Adrenal gland (tissue), 12 donors: Measurements from ENCODE around the gene PTGDR2. TPM values are rescaled to one million over a fixed set of nuclear protein-coding genes. Genes with fewer than 3 reads are reported as not detected.

Experiments used
- DNase-seq, 7 donors: peaks; one replicate each; pipeline ENCODE4 v3.0.0-alpha.2; 2019 to 2020
- H3K27ac ChIP-seq, 5 donors: fragments of 200-600 bp; sonication (generic) in 4 of 5; 1 replicate in 3 of 5; 2 replicates in 2 of 5; pipeline versions ENCODE4 v1.5.1 to v1.8.0; 2016 to 2020; ENCODE audit warnings: mild to moderate bottlenecking in 1 of 5
- H3K27me3 ChIP-seq: fragments of 200-600 bp; 2 replicates; pipeline ENCODE4 v1.8.0; 2021
- H3K36me3 ChIP-seq, 2 donors: fragments of 200-600 bp; replicated peaks in 1 of 2; 1 replicate in 1 of 2; 2 replicates in 1 of 2; pipeline versions ENCODE4 v1.5.1 to v1.8.0; 2018 to 2022
- H3K4me1 ChIP-seq, 2 donors: fragments of 200-600 bp; replicated peaks in 1 of 2; 1 replicate in 1 of 2; 2 replicates in 1 of 2; pipeline versions ENCODE4 v1.5.1 to v1.8.0; 2018 to 2021
- H3K4me3 ChIP-seq, 4 donors: fragments of 200-600 bp; sonication (generic) in 3 of 4; one replicate each; pipeline ENCODE4 v1.5.1; 2016 to 2018
- H3K9me3 ChIP-seq, 3 donors: fragments of 200-600 bp; sonication (generic) in 1 of 3; replicated peaks in 1 of 3; 1 replicate in 2 of 3; 2 replicates in 1 of 3; pipeline versions ENCODE4 v1.5.1 to v1.8.0; 2016 to 2021
- POLR2A ChIP-seq, 2 donors: fragments of 450-650 bp; IDR thresholded peaks; one replicate each; pipeline ENCODE4 v1.6.1; 2017; ENCODE audit warnings: antibody characterized with exemption in 2 of 2, mild to moderate bottlenecking in 2 of 2, moderate library complexity in 1 of 2
- WGBS, 4 donors: extraction: QIAGEN DNeasy Blood & Tissue Kit in 2 of 4; methylation state at CpG; one replicate each; pipeline versions ENCODE4 v1.1.5 to v1.1.7; 2013 to 2017; 5-methylcytosine and 5-hydroxymethylcytosine counted together
- intact Hi-C, 2 donors: fragments of 100-400 bp; cut with DNase I; formaldehyde crosslinking; loops; one replicate each; pipeline versions ENCODE4 v1.14.1 to v1.15.0; 2022 to 2023
- polyA plus RNA-seq, 3 donors: library from polyadenylated mRNA; stranded (reverse); fragments of 200-250 nt in 2 of 3; fragments of 350-450 nt in 1 of 3; fragmentation: Illumina TruSeq in 1 of 3; extraction: RNeasy Lipid Tissue Mini Kit (QIAGEN cat#74804) in 1 of 3; gene quantifications; one replicate each; pipeline ENCODE4 v1.2.3, GENCODE V29; 2013 to 2014
- total RNA-seq, 9 donors: library from RNA; depleted of rRNA in 4 of 9; stranded (reverse); fragments of >200 nt in 4 of 9; fragments of 120-200 nt in 1 of 9; fragmentation: NEBNext Ultra II Directional in 1 of 9; extraction: Animal tissue kit (Norgen Biotek cat#: 25700) in 1 of 9; gene quantifications; one replicate each; pipeline versions ENCODE4 v1.1.0 to v1.2.4, GENCODE V29; 2013 to 2023
- TF ChIP-seq, protein P1 (sequence below), 6 experiments: fragments of 450-650 bp in 4 of 6; fragments of 200-600 bp in 2 of 6; sonication (generic) in 1 of 6; IDR thresholded peaks; 1 replicate in 5 of 6; 2 replicates in 1 of 6; pipeline versions ENCODE4 v1.5.1 to v1.8.0; 2016 to 2021; ENCODE audit warnings: antibody characterized with exemption in 6 of 6, mild to moderate bottlenecking in 2 of 6, moderate library complexity in 1 of 6
- donor health status: healthy with polysubstance abuse.
- donor health status: Bipolar disorder and iron deficiency.
- donor health status: DM: yes; HTN: yes; CAD: no.
- donor health status: DM: no; HTN: no; CAD: no.
- donor health status: DM: no; HTN: no; CAD: no.
- donor health status: DM: yes; HTN: yes; CAD: no.

The PTGDR2 gene
- total and polyA plus RNA-seq, 12 donors, result 0.17 to 0.61 (median 0.24) TPM; not detected in 7

DNA sequence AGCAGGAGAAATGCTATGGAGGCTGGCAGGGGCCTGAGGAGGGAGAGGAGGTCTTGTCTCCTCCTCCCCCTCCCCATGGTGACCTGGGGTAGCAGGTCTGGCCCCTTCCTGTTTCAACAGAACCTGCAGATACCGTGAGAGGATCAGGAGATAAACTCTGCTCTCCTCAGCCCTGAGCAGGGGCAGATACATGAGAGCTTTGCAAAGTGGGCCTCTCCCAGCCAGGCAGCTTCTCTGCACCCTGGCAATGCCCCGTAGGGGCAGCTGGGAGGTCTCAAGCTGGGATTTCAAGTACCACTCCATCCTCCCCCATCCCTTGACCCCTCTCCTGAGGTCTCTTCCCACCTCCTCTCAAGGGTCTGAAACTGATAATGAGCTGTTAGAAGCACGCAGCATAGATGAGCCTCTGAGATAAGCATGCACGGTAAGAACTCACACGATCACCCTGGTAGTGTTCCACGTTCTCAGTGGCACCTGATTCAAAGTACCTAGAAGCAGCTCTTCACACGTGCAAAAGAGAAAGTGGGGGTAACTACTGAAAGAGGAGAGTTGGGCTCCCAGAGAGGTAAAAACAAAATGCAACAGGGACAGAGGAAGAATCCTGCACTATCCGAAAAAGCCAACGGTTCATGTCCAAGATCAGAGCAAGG lies 18.8 kb downstream of the PTGDR2 start:
- DNase-seq, result no peak
- TF ChIP-seq, protein P1, sequence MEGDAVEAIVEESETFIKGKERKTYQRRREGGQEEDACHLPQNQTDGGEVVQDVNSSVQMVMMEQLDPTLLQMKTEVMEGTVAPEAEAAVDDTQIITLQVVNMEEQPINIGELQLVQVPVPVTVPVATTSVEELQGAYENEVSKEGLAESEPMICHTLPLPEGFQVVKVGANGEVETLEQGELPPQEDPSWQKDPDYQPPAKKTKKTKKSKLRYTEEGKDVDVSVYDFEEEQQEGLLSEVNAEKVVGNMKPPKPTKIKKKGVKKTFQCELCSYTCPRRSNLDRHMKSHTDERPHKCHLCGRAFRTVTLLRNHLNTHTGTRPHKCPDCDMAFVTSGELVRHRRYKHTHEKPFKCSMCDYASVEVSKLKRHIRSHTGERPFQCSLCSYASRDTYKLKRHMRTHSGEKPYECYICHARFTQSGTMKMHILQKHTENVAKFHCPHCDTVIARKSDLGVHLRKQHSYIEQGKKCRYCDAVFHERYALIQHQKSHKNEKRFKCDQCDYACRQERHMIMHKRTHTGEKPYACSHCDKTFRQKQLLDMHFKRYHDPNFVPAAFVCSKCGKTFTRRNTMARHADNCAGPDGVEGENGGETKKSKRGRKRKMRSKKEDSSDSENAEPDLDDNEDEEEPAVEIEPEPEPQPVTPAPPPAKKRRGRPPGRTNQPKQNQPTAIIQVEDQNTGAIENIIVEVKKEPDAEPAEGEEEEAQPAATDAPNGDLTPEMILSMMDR (IDR thresholded peaks at IDR 0.05), result no peak
- no peak for TF ChIP-seq POLR2A (IDR thresholded peaks at IDR 0.05)
- no peak overlapping the region for H3K27ac ChIP-seq
- H3K4me3 ChIP-seq, result no peak overlapping the region
- H3K9me3 ChIP-seq, result no peaks in the 10 kb centered on the region
- intact Hi-C loops, result no loop called here
- peaks cover 0 to 9% of the 10 kb centered on the region in 2 donors for H3K4me1 ChIP-seq
- no peaks in the 10 kb centered on the region for H3K27me3 ChIP-seq
- 63 to 82% (median 74%) methylated on average over 8 to 9 of the region's 9 CpGs for WGBS, 4 donors
- no peaks in the 10 kb centered on the region for H3K36me3 ChIP-seq

DNA sequence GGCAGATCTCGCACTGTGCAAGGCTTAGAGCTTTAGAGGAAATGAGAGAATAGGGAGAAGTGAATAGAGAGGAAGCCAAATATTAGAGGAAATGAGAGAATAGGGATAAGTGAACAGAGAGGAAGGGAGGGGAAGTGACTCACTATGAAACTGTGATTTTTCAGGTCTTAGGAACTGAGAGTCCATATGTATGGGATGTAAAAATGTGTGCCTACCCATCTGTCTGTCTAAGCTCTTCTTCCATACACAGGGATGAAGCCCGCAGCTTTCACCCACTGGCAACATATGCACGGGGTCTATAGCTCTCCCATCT lies 20.3 kb downstream of the PTGDR2 start:
- 65 to 79% (median 74%) methylated on average over 3 of the region's 3 CpGs for WGBS, 4 donors
- intact Hi-C loops, result no loop called here

DNA sequence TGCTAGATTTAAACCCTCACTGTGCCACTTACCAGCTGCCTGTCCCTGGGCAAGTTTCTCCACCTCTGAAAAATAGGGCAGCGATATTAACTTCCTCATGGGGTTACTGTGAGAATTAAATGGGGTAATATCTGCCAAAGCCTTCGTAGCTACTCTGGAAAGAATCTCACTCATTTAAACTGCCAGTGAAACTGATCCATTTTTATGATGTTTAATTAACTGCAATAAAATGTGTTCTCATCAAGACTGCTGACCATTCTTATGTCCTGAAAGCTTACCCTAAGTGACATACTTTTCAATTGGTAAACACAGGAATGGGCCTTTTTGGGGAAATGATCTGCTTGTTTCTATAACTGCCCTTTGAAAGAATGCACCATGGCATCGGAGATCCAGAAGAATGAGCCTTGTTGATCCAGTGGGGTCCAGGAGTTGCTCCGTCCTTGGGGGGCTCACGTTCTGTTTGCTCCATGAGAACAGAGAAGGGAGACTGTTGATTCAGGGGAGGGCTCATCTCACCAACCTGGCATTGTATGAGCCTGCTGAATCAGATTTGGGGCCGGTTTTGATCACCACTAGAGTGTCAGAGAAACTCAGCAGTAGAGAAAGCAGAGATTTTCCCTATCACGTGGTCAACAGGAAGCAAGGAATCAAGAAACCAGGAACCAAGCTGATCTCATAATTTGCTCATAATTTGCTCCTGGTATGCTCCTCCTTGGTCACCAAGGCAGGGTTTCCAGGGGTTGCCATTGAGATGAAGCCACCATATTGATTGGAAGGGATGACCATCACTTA lies 20.8 kb downstream of the PTGDR2 start:
- Histone ChIP-seq H3K27ac (peak overlapping the region in 1 of 5 donors; percentile 38), H3K4me3 (no peak overlapping the region), H3K27me3 (no peaks in the 10 kb centered on the region), H3K4me1 (peaks cover 0 to 5% of the 10 kb centered on the region in 2 donors), H3K9me3 (no peaks in the 10 kb centered on the region), H3K36me3 (no peaks in the 10 kb centered on the region)
- TF ChIP-seq, protein P1 (IDR thresholded peaks at IDR 0.05), result no peak
- no peak for TF ChIP-seq POLR2A (IDR thresholded peaks at IDR 0.05)
- WGBS, 4 donors, result 56 to 65% (median 63%) methylated on average over 7 of the region's 7 CpGs
- DNase-seq, result no peak
- intact Hi-C loops, result loop anchor here (5.0 kb wide), 3 partner anchors 52 to 352 kb away; no protein-coding TSS in a partner anchor

More for the DNA sequence above, 20.3 kb downstream of the PTGDR2 start:
- Histone ChIP-seq H3K4me1 (peaks cover 0 to 5% of the 10 kb centered on the region in 2 donors), H3K9me3 (no peaks in the 10 kb centered on the region), H3K4me3 (no peak overlapping the region), H3K27me3 (no peaks in the 10 kb centered on the region), H3K36me3 (no peaks in the 10 kb centered on the region), H3K27ac (no peak overlapping the region)
- DNase-seq, result no peak
- TF ChIP-seq POLR2A (IDR thresholded peaks at IDR 0.05), result no peak
- TF ChIP-seq, protein P1 (IDR thresholded peaks at IDR 0.05), result no peak

DNA sequence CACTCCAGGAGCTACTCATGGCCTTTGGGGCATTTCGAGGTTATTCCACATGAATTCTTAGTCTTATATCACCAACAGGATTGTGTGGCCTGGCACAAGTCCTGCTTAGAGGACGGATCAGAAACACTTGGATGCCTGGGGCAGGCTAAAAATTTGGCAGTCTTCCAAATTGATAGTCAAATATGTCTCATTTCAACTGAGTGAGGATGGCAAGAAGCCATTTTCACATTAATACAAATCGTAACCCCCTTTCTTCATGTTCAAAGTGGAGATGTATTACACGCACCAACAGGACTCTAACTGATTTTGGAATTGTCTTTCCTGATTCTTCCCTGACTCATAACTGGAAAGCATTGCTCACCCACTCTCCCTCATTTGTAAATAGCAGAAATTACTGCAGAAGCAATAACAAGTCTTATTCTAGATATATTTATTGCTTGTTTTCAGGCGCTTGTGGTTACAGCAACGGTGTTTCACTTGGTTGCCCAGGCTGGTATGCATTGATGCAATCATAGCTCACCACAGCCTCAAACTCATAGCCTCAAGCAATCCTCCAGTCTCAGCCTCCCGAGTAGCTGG lies 24.2 kb downstream of the PTGDR2 start:
- intact Hi-C loops, result loop anchor here (5.0 kb wide), 3 partner anchors 56 to 356 kb away; no protein-coding TSS in a partner anchor
- H3K36me3 ChIP-seq, result no peaks in the 10 kb centered on the region
- H3K27ac ChIP-seq, result no peak overlapping the region
- peaks cover 0 to 5% of the 10 kb centered on the region in 2 donors for H3K4me1 ChIP-seq
- H3K4me3 ChIP-seq, result no peak overlapping the region
- WGBS, 4 donors, result 44 to 50% (median 49%) methylated on average over 6 to 7 of the region's 7 CpGs
- H3K9me3 ChIP-seq, result no peaks in the 10 kb centered on the region
- TF ChIP-seq, protein P1 (IDR thresholded peaks at IDR 0.05), result no peak
- no peak for TF ChIP-seq POLR2A (IDR thresholded peaks at IDR 0.05)
- peak in 1 of 7 donors; percentile 12 for DNase-seq
- H3K27me3 ChIP-seq, result no peaks in the 10 kb centered on the region
